Uterus (tissue), 2 donors: ENCODE results near the gene TBX21.

ENCODE experiments used
- CTCF ChIP-seq, 4 experiments: fragments of 200-600 bp in 2 of 4; fragments of 450-650 bp in 2 of 4; sonication (generic) in 2 of 4; IDR thresholded peaks; one replicate each; pipeline ENCODE4 v1.5.1; 2016 to 2019; ENCODE audit warnings: antibody characterized with exemption in 4 of 4, mild to moderate bottlenecking in 2 of 4, moderate library complexity in 1 of 4
- POLR2A ChIP-seq, 2 donors: fragments of 450-650 bp; IDR thresholded peaks; one replicate each; pipeline ENCODE4 v1.6.1; 2016; ENCODE audit warnings: antibody characterized with exemption in 2 of 2, mild to moderate bottlenecking in 1 of 2, moderate library complexity in 1 of 2

- TF ChIP-seq CTCF (IDR thresholded peaks at IDR 0.05), result no peak
- no peak for TF ChIP-seq POLR2A (IDR thresholded peaks at IDR 0.05)
These were observed 2.1 kb downstream of the TBX21 start for GRCh38 chr17:47735139-47735464.
